HuH-7.5 (cell line): ENCODE results near the gene RSPH1.

Experiments
- DNase-seq: peaks from one replicate; pipeline ENCODE4 v3.0.0; 2011; ENCODE audit warnings: low spot score

The RSPH1 gene

DNA sequence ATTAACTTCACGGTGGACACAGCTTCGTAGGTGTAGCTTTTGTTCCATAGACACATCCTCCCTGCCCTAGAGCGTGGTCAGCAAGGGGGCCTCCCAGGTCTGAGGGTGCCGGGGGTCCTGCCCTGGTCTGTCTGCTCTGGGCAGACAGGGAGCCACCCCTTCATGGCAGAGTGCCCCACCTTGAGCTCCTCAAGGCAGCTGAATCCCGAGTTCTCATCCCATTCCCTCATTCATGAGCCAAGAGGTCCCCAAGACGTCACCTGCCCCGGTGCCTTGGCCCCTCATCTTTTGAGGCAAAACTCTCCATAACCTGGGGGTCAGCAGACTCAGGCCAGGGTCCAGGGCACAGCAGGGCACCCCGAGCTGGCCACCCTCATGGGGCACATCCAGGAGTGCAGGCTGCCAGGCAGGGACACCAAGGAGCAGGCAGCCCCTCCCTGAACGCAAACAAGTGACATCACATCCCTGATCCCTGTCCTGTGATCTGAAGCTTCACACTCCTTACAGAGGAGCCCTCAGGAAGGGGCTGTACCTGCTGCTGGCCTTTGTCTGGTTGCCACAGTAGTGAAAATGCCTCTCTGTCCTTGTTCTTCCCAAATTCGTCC is 69.0 kb downstream of the RSPH1 start:
- DNase-seq: no peak

- DNase-seq: no peak
Measured at GRCh38 chr21:42426424-42426823, 69.6 kb downstream of the RSPH1 start.

GRCh38 chr21:42425591-42425990 is 70.4 kb downstream of the RSPH1 start:
- DNase-seq: no peak

DNA sequence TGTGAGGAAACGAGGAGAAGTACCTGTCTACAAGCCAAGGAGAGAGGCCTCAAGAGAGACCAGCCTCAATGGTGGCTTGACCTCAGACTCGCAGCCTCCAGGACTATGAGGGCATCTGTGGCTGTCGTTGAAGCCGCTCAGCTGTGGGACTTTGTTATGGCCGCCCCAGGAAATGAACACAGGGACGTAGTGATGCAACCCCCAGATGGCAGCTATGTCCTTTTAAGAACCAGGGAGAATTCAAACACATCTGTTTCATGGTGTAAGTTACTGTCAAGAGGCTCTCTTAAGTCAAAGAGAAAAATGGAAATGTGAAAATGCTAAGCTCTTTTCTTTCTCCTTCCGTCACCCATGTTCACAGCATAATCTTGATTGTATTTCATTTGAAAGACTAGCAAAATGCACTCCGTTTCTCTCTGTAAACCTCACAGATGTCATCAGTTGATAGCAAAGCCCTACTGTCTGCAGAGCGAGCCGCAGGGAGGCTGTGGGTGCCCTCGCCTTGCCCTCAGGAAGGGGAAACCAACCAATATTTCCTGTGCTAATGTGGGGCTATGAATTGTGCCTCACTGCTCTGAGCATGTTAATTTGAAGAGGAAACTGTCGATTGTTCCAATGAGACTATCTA is 71.0 kb downstream of the RSPH1 start:
- DNase-seq: no peak

DNA sequence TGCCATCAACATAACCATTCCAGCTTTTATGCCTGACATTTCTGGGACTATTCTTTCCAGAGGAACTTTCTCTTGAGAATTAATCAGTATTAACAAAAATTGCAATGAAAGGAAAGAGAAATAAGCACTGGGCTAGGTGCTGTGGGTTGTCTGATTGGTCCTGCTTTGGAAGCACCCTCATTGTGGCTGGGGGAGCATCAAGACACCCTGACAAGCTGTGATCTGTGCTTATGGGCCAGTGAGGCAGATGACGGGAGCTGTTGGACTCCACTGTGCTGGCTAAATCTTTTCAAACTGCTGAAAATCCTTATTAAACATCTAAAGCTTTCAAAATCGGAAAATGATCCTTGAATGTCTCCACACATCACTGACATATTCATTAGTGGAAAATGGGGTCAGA is 72.3 kb downstream of the RSPH1 start:
- DNase-seq: no peak

GRCh38 chr21:42423197-42423675 is 72.8 kb downstream of the RSPH1 start:
- DNase-seq: no peak
